Stimulated activated CD4-positive, alpha-beta T cell treated with anti-CD3 and anti-CD28 coated beads, Interleukin-12 subunit alpha, Interleukin-12 subunit beta, amount 100 ng/mL, for 24 hours (primary cell): ENCODE results near the gene CD81.
"Not testable (repeated sequence)": the region's sequence is repeated elsewhere in the genome, so short reads cannot be mapped to it uniquely, and the experiment has no call there.

Experiments
- DNase-seq, 2 experiments: peaks; one replicate each; pipeline ENCODE4 v3.0.0-alpha.2; 2020; ENCODE audit warnings: low read depth in 2 of 2

CD81 gene

DNA sequence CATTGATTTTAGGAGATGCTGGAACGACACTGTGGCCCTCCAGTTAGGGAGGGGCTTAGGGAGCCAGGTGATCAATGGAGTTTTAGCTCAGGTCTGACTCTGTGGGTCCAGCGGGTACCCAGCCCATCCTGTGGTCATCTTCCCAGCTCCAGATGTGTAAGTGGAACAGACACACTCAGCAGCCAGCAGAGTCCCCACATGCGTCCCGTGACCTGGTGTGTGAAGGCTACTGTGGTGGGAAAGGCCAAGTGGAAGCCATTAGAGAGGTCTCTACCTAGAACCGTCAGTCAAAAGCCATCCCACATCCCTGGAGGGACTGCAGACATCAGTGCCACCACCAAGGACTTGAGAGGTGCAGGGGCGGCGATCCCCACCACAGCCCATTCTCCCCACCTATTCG lies 19.9 kb upstream of the CD81 start:
- no peak for DNase-seq

DNA sequence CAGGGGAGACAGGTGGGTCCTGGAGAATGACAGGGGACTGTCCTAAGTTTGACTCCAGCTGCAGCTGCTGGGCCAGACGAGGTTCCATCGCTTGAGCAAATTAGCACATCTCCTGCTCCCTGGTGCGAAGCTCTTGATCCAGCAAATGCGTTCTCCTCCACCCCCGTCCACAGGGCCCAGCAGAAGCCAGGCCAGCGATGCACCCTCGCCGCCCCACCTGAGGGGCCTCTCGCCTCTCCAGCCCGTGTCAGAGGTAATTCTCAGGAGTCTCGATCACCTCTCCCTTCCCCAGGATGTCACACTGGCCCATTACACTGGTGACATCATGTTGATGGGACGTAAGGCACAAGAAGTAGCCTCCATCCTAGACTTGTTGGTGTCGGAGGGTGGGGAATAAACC lies 19.5 kb upstream of the CD81 start:
- not testable (repeated sequence) for DNase-seq

DNA sequence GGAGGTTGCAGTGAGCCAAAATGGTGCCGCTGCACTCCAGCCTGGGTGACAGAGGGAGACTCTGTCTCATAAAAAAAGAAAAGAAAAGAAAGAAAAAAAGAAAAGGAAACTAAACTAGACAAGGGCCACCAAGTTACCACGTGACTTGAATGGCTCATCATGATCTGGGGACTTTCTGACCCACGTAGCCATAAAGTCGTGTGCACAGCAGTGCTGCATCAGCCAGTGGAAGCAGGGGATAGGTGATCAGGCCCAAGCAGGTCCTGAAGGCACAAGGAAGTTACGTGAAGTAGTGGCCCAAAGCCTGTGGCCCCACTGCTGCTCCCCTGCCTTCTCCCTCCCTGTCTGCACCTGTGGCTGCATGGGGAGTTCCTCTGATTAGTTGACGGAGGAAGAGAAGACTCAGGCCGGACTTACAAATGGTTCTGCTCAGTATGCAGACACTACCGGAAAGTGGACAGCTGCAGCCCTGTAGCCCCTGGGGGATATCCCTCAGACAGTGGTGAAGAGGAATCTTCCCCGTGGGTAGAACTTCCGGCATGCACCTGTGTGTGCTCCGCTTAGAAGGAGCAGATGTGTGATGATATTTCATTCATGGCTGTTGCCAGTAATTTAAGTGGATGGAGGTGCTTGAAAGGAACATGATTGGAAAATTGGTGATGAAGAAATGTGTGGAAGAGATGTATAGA lies 18.2 kb upstream of the CD81 start:
- DNase-seq = no peak

DNA sequence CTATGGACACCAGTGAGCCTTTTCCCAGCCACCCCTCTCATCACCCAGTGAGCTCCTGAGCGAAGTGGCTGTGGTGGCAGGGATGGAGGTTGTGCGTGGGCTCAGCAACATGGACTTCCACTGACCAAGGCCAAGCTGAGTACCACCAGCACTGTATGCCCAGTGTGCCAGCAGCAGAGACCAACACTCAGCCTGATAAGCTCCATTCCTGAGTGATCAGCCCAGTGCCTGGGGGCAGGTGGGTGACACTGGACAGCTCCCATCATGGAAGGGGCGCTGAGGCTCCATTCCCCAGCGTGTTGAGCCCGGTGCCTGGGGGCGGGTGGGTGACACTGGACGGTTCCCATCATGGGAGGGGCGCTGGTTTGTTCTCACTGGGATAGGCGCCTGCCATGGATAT lies 17.6 kb upstream of the CD81 start:
- no peak for DNase-seq

DNA sequence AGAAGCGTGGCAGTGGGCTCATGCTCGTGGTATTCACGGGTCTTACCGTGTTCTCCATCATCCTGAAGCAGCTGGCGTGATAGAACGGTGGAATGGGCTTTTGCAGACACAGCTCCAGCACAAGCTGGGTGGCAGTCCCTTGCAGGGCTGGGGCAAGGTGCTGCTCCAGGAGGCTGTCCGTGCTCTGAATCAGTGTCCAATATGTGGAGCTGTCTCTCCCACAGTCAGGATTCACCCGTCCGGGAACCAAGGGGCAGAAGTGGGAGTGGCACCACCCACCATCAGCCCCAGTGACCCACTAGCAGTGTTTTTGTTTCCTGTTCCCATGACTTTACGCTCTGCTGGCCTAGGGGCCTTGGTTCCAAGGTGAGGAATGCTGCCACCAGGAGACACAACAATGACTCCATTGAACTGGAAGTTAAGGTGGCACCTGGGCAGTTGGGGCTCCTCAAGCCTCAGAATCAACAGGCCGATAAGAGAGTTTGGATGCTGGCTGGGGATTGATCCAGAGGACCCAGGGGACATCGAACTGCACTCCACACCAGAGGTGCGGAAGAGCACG lies 16.9 kb upstream of the CD81 start:
- DNase-seq = no peak

DNA sequence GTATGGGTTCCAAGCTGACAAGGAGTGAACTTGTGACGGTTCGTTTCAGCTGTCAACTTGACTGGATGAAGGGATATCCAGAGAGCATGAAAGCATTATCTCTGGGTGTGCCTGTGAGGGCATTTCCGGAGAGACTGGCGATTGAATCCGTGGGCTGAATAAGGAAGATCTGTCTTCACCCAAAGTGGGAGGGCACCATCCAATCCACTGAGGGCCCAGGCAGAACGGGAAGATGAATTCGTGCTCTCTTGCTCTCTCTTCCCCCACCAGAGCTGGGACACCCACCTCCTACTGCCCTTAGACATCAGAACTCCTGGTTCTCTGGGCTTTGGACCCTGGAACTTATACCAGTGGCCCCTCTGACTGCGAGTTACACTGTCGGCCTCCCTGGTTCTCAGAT lies 15.5 kb upstream of the CD81 start:
- no peak for DNase-seq

DNA sequence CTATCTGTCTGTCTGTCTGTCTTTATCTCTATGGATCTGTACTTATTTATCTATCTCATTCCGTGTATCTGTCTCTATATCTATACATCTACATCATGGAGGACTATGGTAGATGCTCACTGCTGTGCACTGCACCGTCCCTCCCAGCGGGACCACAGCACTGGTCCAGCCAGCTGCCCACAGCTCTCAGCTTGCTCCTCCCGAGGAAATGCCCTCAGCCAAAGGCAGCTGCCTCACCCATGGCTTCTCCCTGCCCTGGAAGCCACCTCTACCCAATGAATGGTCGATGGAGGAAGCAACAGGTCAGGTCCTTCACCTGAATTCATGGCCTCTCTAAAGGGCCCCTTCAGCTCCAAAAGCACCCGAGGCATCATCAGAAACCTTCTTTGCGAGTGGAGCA lies 14.7 kb upstream of the CD81 start:
- DNase-seq = no peak

DNA sequence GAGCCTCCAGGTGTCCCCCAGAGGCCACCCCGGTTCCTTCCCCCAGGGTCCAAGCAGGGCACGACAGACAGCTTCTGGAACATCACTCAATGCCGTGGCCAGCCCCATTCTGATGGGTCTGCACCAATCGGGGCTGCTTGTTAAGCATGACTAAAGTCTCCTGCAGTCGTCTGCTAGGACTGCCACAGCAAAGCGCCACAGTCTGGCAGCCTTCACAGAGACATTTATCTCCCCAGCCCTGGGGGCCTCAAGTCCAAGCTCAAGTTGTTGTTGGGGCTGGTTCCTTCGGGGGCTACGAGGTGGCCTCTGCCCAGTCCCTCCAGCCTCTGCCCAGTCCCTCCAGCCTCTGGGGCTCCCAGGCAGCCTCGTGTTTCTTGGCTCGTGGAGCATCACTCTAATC lies 14.0 kb upstream of the CD81 start:
- DNase-seq = no peak

DNA sequence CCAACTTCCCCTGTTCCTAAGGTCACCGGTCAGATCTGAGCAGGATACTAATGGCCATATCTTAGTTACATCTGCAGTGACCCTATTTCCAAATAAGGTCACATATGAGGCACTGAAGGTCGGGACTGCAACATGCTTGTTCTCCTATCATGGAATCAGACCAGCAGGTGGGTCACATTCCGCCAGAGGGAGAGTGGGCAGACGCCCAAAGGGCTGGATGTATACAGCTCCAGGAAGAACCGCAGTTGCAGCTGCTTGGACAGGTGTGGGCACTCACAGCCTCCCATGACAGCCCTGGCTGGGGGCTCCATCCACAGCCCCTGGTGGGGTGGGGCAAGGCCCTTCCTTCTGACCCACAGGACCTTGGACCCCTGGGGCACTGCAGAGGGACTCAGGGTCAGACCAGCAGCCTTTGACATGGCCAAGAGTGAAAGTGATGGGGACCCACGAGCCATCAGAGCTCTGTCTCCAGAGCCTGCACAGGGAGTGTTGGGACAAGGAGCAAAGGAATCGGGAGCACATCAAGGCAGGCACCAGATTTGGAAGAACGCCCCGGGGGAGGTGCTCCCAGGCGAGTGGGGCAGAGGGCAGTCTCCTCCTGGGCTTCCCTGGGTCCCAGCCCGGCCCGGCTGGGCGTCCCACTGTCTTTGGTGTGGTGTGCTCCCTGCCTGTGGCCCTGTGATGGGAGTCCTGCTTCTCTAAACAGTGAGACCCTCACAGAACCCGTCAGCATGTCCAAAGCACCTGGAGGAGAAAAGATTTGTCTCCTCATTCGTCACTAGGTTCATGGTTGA lies 13.3 kb upstream of the CD81 start:
- DNase-seq = no peak

DNA sequence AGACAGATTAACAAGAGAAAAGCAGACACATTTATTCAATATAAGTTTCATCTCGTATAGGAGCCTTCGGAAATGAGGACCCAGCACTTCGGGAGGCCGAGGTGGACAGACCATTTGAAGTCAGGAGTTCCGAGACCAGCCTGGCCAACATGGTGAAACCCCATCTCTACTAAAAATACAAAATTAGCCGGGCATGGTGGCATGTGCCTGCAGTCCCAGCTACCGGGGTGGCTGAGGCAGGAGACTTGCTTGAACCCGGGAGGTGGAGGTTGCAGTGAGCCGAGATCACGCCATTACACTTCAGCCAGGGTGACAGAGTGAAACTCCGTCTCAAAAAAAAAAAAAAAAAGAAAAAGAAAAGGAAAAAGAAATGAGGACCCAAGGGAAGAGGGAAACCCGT lies 12.7 kb upstream of the CD81 start:
- DNase-seq = not testable (repeated sequence)

DNA sequence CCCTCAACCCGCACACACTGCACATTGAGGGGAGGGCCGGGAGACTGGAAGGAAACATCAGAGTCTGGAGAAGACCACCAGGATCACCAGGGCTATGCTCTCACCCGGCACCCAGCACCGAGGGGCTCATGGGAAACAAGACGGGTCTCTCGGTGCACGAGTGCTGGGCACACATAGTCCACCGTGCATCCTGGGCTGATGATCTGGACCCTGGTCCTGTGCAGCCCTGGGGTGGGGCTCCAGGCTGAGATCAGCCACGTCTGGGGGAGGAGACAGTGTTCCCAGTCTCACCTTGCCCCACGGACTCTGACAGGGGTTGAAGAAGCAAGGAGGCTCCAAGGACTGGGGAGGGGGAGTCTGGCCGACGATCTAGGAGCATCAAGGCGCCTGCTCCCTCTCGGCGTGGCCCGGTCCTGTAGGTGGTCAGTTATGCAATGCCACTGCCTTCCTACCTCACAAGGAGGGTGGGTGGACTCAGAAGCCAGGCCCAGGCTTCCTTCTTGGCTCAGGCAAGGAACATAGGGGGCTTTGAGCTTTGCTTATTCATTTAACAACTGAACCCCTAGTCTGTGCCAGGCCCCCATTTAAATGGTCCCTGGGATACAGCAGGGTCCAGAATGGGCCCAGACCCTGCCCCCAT lies 11.4 kb upstream of the CD81 start:
- DNase-seq = no peak

DNA sequence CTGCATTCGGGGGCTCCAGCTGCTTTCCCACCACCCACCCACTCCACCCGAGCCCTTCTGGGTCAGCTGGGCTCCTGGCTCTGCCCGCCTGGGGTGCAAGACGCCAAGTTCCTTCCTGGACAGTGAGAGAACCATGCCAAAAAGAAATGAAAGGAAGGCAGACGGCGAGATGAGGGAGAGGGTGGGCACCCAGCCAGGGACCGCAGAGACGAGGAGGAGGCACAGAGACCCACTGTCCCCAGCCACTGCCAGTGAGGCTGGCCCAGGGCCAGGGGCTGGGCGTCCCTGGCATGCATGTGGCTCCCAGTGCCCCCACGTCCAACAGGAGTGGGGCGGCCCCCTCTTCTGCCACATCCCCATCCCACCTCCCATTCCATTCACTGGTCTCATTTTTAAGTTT lies 10.8 kb upstream of the CD81 start:
- DNase-seq = no peak

DNA sequence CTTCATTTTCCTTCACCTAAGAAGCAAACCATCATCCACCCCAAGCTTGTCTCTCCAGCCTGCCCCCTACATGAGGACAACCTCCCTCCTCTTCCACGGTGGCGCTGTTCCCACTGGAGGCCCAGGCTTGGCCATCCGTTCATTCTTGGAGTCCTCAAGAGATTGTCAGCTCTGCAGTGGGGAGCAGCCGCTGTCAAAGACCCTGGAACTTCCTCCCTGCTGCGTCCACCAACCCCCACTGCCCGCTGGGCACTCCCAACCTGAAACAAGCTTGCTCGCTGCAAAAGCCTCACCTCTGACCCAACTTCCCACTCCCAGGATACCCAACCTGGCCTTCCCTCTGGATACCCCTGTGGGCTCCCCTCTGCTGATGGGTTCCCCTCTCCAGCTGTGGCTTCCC lies 10.4 kb upstream of the CD81 start:
- DNase-seq = no peak

DNA sequence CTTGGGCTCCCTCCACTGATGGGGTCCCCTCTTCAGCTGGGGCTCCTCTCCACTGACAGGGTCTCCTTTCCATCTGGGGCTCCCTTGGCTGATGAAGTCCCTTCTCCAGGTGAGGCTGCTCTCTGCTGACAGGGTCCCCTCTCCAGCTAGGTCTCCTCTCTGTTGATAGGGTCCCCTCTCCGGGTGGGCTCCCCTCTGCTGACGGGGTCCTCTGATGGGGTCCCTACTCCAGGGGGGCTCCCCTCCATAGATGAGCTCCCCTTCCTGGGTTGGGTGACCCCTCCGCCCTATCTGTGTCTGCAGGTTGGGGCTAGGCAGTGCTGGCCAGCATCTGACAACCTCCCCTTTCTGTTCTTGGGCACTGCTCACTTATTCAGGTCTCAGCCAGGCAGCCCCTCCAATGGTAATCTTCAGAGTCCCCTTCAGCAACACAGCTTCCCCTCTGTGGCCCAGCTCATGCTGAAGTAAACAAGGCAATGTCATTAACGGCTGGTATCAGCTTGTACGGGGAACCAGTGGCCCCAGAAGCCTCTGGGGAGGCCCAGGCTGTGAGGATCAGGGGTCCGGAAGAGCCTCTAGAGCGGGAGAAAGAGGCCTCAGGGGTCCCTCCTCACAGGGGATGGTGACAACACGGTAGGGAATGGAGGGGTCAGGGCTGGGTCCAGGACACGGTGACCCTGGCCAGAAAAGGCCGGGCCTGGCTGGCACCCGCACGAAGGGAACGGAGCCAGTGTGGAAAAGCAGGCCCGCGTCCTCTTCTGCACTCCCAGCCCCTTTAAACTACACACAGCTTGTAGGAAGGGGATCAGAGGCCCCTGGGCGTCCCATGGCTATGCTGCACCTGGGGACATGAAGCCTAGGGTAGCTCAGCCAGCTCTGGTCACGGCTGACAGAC lies 9.6 kb upstream of the CD81 start:
- no peak for DNase-seq

DNA sequence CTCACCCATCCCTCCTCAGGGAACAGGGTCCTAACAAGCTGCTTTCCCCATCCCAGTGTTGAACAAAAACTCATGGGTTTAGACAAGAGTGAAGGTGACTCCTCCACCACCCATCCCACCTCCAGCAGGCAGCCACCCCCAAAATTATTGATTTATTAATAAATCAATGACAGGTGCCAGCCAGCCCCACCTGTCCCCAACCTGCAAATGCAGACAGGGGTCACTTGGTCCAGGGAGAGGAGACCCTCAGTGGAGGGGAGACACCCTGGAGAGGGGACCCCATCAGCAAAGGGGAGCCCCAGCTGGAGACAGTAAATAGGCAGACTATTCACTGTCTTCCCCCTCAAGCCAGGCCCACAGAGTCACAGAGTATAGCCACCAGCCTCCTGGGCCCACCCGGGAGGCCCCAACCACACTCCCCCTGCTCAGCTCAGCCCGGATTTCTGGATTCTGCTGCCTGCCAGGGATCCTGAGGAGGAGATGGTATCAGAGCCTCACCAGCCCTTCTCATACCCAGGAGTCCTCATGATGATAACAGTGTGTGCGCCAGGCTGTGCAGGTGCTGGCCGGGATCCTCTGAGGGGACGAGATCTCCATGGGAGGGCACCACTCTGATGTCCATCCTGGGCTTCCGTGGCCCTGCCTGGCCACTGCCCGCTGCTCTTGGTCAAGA lies 8.8 kb upstream of the CD81 start:
- DNase-seq = no peak

DNA sequence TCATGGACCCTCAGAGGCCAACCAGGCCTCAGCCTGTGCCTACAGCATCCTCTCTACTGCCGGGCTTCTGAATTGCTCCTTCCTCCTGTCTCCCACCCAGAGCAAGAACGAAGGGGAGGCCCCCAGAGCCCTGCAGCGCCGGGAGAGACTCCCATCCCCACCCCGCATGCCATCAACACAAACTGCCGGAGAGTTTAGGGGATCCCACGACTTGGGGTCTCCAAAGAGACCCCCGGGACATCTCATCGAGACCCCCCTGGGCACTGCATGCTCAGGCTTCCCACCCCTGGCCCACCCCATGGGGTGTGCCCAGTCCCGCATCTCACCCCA lies 8.3 kb upstream of the CD81 start:
- DNase-seq = no peak

DNA sequence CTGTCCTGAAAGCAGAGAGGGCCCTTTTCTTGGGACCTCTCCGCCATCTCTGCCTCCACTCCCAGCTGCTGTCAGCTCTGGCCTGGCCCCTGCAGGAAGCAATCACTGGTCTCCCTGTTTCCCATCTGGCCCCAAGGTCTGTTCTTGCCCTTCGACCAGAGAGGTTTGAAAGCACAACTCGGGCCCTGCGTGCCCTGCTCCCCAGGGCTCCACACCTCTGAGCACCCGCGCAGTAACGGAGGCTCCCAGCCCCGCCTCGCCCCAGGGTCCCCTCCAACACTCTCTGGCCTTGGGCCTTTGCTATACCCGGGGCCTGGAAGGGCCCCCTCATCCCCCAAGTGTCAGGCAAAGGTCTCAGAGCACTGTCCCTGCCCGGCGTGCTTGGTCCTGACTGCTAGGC lies 7.8 kb upstream of the CD81 start:
- no peak for DNase-seq

DNA sequence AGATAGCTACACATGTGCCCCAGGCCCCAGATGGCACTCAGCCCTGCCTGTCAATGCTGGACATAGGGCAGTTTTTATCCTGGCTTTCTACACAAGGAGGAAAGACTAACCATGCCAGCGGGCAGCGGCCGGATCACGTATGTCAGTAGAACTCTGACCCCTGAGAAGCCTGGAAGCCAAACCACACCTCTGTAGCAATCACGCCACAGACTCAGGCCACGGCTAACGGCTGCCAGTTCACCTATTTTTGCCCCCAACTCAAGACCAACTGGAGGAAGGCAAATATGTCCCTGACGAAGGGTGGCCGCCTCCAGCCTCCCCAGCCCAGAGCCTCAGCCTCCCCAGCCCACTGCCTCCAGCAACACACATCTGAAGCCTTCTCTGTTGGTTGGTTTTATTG lies 7.2 kb upstream of the CD81 start:
- no peak for DNase-seq

DNA sequence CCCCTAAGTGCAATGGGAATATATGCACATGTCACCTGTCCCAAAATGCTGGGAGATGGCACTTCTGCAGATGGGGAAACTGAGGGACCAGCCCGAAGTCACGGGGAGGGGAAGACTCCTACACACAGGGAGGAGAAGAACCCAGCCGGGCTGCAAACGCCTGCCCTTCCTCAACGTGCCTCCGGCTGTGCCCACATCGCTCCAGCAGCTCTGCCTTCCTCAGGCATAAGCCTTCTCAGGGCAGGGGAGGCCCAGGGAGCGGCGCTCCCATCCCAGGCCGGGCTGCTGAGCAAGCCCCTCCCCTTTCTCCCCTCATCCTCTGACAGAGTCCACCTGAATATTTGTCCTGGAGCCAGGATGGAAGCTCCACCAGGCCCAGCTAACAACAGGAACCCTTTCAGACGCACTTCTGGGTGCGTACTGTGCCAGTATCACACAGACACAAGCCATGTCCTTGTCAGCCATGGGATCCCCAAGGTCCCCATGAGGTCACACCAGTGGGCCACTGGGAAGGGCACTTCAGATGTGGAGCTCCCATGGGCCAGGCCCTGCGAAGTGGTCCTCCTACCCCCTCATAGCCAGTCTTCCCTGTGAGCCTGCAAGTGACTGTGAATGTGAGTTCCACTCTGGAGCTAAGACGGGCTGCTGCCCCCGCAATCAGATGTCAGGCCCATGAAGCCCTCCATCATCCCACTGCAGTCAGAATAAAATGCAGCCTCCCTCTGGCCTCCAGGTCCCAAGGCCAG lies 2.5 kb upstream of the CD81 start:
- DNase-seq = no peak

DNA sequence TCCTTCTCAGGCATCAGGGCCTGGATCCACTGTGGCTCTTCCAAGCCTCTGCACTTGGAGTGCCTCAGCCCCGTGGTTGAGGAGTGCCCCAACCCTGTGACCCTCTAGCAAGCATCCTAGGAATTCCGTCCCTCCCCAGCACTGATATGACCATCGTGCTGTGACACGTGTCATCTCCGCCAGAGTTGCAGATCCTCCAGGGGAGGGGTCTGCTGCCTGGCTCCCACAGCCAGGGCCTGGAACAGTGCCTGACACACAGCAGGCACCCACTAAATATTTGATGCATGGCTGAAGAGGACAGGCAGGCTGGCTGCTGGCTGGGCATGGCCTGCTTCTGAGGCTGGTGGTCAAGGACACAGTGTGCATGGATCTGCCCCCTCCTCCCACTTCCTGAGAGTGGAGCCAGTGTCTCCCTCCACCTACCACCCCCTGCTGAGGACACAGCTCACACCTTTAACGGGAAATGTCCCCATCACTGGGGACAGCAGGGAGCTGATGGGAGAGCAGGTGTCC lies 1.7 kb upstream of the CD81 start:
- DNase-seq = no peak
